Adrenal gland (tissue), 12 donors: Measurements from ENCODE around the gene SLC25A42. TPM values are rescaled to one million over a fixed set of nuclear protein-coding genes. Genes with fewer than 3 reads are reported as not detected.

ENCODE experiments used
- DNase-seq, 7 donors: peaks; one replicate each; pipeline ENCODE4 v3.0.0-alpha.2; 2019 to 2020
- H3K27ac ChIP-seq, 5 donors: fragments of 200-600 bp; sonication (generic) in 4 of 5; 1 replicate in 3 of 5; 2 replicates in 2 of 5; pipeline versions ENCODE4 v1.5.1 to v1.8.0; 2016 to 2020; ENCODE audit warnings: mild to moderate bottlenecking in 1 of 5
- H3K27me3 ChIP-seq: fragments of 200-600 bp; 2 replicates; pipeline ENCODE4 v1.8.0; 2021
- H3K36me3 ChIP-seq, 2 donors: fragments of 200-600 bp; replicated peaks in 1 of 2; 1 replicate in 1 of 2; 2 replicates in 1 of 2; pipeline versions ENCODE4 v1.5.1 to v1.8.0; 2018 to 2022
- H3K4me1 ChIP-seq, 2 donors: fragments of 200-600 bp; replicated peaks in 1 of 2; 1 replicate in 1 of 2; 2 replicates in 1 of 2; pipeline versions ENCODE4 v1.5.1 to v1.8.0; 2018 to 2021
- H3K4me3 ChIP-seq, 4 donors: fragments of 200-600 bp; sonication (generic) in 3 of 4; one replicate each; pipeline ENCODE4 v1.5.1; 2016 to 2018
- H3K9me3 ChIP-seq, 3 donors: fragments of 200-600 bp; sonication (generic) in 1 of 3; replicated peaks in 1 of 3; 1 replicate in 2 of 3; 2 replicates in 1 of 3; pipeline versions ENCODE4 v1.5.1 to v1.8.0; 2016 to 2021
- CTCF ChIP-seq, 6 experiments: fragments of 450-650 bp in 4 of 6; fragments of 200-600 bp in 2 of 6; sonication (generic) in 1 of 6; IDR thresholded peaks; 1 replicate in 5 of 6; 2 replicates in 1 of 6; pipeline versions ENCODE4 v1.5.1 to v1.8.0; 2016 to 2021; ENCODE audit warnings: antibody characterized with exemption in 6 of 6, mild to moderate bottlenecking in 2 of 6, moderate library complexity in 1 of 6
- POLR2A ChIP-seq, 2 donors: fragments of 450-650 bp; IDR thresholded peaks; one replicate each; pipeline ENCODE4 v1.6.1; 2017; ENCODE audit warnings: antibody characterized with exemption in 2 of 2, mild to moderate bottlenecking in 2 of 2, moderate library complexity in 1 of 2
- WGBS, 4 donors: extraction: QIAGEN DNeasy Blood & Tissue Kit in 2 of 4; methylation state at CpG; one replicate each; pipeline versions ENCODE4 v1.1.5 to v1.1.7; 2013 to 2017; 5-methylcytosine and 5-hydroxymethylcytosine counted together
- intact Hi-C, 2 donors: fragments of 100-400 bp; cut with DNase I; formaldehyde crosslinking; loops; one replicate each; pipeline versions ENCODE4 v1.14.1 to v1.15.0; 2022 to 2023
- polyA plus RNA-seq, 3 donors: library from polyadenylated mRNA; stranded (reverse); fragments of 200-250 nt in 2 of 3; fragments of 350-450 nt in 1 of 3; fragmentation: Illumina TruSeq in 1 of 3; extraction: RNeasy Lipid Tissue Mini Kit (QIAGEN cat#74804) in 1 of 3; gene quantifications; one replicate each; pipeline ENCODE4 v1.2.3, GENCODE V29; 2013 to 2014
- total RNA-seq, 9 donors: library from RNA; depleted of rRNA in 4 of 9; stranded (reverse); fragments of >200 nt in 4 of 9; fragments of 120-200 nt in 1 of 9; fragmentation: NEBNext Ultra II Directional in 1 of 9; extraction: Animal tissue kit (Norgen Biotek cat#: 25700) in 1 of 9; gene quantifications; one replicate each; pipeline versions ENCODE4 v1.1.0 to v1.2.4, GENCODE V29; 2013 to 2023
- donor health status: healthy with polysubstance abuse.
- donor health status: Bipolar disorder and iron deficiency.
- donor health status: DM: yes; HTN: yes; CAD: no.
- donor health status: DM: no; HTN: no; CAD: no.
- donor health status: DM: no; HTN: no; CAD: no.
- donor health status: DM: yes; HTN: yes; CAD: no.

SLC25A42 gene
- total and polyA plus RNA-seq, 12 donors = 5.7 to 14.3 (median 11.4) TPM

GRCh38 chr19:19126102-19126501 lies 62.3 kb downstream of the SLC25A42 start:
- no peak for DNase-seq
- H3K27me3 ChIP-seq = no peaks in the 10 kb centered on the region
- H3K27ac ChIP-seq = no peak overlapping the region
- H3K36me3 ChIP-seq = no peaks in the 10 kb centered on the region
- no peaks in the 10 kb centered on the region for H3K9me3 ChIP-seq
- no peak overlapping the region for H3K4me3 ChIP-seq
- TF ChIP-seq CTCF (IDR thresholded peaks at IDR 0.05) (no peak), POLR2A (IDR thresholded peaks at IDR 0.05) (no peak)
- 96 to 98% (median 97%) methylated on average over 6 of the region's 6 CpGs for WGBS, 4 donors
- intact Hi-C loops = no loop called here
- no peaks in the 10 kb centered on the region for H3K4me1 ChIP-seq

- H3K27me3 ChIP-seq = no peaks in the 10 kb centered on the region
- no peak overlapping the region for H3K27ac ChIP-seq
- no peak for DNase-seq
- H3K9me3 ChIP-seq = peaks cover 0 to 8% (median 0%) of the 10 kb centered on the region in 3 donors
- intact Hi-C loops = no loop called here
- no peaks in the 10 kb centered on the region for H3K4me1 ChIP-seq
- no peak for TF ChIP-seq CTCF (IDR thresholded peaks at IDR 0.05)
- TF ChIP-seq POLR2A (IDR thresholded peaks at IDR 0.05) = no peak
- no peaks in the 10 kb centered on the region for H3K36me3 ChIP-seq
- no peak overlapping the region for H3K4me3 ChIP-seq
- WGBS, 4 donors = 82 to 97% (median 91%) methylated on average over 2 to 3 of the region's 3 CpGs
These were observed 68.2 kb downstream of the SLC25A42 start for GRCh38 chr19:19131989-19132388.

GRCh38 chr19:19132912-19133311 lies 69.1 kb downstream of the SLC25A42 start:
- WGBS, 4 donors = 82 to 98% (median 95%) methylated on average over 5 to 12 of the region's 12 CpGs
- intact Hi-C loops = no loop called here

GRCh38 chr19:19133985-19134384 lies 70.2 kb downstream of the SLC25A42 start:
- WGBS, 4 donors = 86 to 94% (median 90%) methylated on average over 6 of the region's 6 CpGs
- intact Hi-C loops = no loop called here
- DNase-seq = no peak
- Histone ChIP-seq H3K4me3 (no peak overlapping the region), H3K9me3 (peaks cover 0 to 8% (median 0%) of the 10 kb centered on the region in 3 donors), H3K27me3 (no peaks in the 10 kb centered on the region), H3K36me3 (no peaks in the 10 kb centered on the region), H3K4me1 (peaks cover 6 to 9% of the 10 kb centered on the region in 2 donors), H3K27ac (no peak overlapping the region)
- TF ChIP-seq CTCF (IDR thresholded peaks at IDR 0.05) (no peak), POLR2A (IDR thresholded peaks at IDR 0.05) (no peak)

More at GRCh38 chr19:19132912-19133311, 69.1 kb downstream of the SLC25A42 start:
- Histone ChIP-seq H3K4me1 (peaks cover 6 to 9% of the 10 kb centered on the region in 2 donors), H3K27me3 (no peaks in the 10 kb centered on the region), H3K27ac (no peak overlapping the region), H3K9me3 (peaks cover 0 to 8% (median 0%) of the 10 kb centered on the region in 3 donors), H3K36me3 (no peaks in the 10 kb centered on the region), H3K4me3 (no peak overlapping the region)
- DNase-seq = no peak
- TF ChIP-seq CTCF (IDR thresholded peaks at IDR 0.05) = no peak
- TF ChIP-seq POLR2A (IDR thresholded peaks at IDR 0.05) = no peak
